KOPT-K1 (cell line): ENCODE data around the gene RAPGEF4.

Experiments used
- H3K27ac ChIP-seq: fragments of 200-600 bp; sonication (generic); 2 replicates; pipeline ENCODE4 v1.5.1; 2016; ENCODE audit warnings: antibody characterized with exemption, mild to moderate bottlenecking, low read depth, low read length; ENCODE audit not compliant: poor library complexity, severe bottlenecking
- H3K36me3 ChIP-seq: fragments of 200-600 bp; sonication (generic); 2 replicates; pipeline ENCODE4 v1.5.1; 2017; ENCODE audit warnings: antibody characterized with exemption, mild to moderate bottlenecking, low read length, moderate library complexity; ENCODE audit not compliant: insufficient read depth
- H3K9me3 ChIP-seq: fragments of 200-600 bp; sonication (generic); 2 replicates; pipeline ENCODE4 v1.5.1; 2017; ENCODE audit warnings: antibody characterized with exemption, low read length, mild to moderate bottlenecking; ENCODE audit not compliant: insufficient read depth, poor library complexity, severe bottlenecking

Gene RAPGEF4

GRCh38 chr2:172735582-172736423, at the start of gene RAPGEF4:
Gene RAPGEF4, plus strand, starts transcription at chr2:172735845. Its CDS starts 139 bp downstream, at chr2:172735984.
- H3K9me3 ChIP-seq: no peaks in the 10 kb centered on the region
- H3K27ac ChIP-seq: no peak within 1 kb of the TSS
- H3K36me3 ChIP-seq: no peaks in the 10 kb centered on the region

GRCh38 chr2:172693037-172693436, 42.6 kb upstream of the RAPGEF4 start:
- H3K27ac ChIP-seq: no peak overlapping the region
- H3K36me3 ChIP-seq: no peaks in the 10 kb centered on the region
- no peaks in the 10 kb centered on the region for H3K9me3 ChIP-seq

GRCh38 chr2:172693529-172694455, 41.9 kb upstream of the RAPGEF4 start:
- Histone ChIP-seq H3K36me3 (no peaks in the 10 kb centered on the region), H3K27ac (no peak overlapping the region), H3K9me3 (no peaks in the 10 kb centered on the region)

GRCh38 chr2:172697296-172697695, 38.3 kb upstream of the RAPGEF4 start:
- H3K9me3 ChIP-seq: no peaks in the 10 kb centered on the region
- H3K27ac ChIP-seq: no peak overlapping the region
- H3K36me3 ChIP-seq: no peaks in the 10 kb centered on the region

GRCh38 chr2:172698041-172698863, 37.4 kb upstream of the RAPGEF4 start:
- H3K27ac ChIP-seq: no peak overlapping the region
- no peaks in the 10 kb centered on the region for H3K36me3 ChIP-seq
- no peaks in the 10 kb centered on the region for H3K9me3 ChIP-seq

- Histone ChIP-seq H3K9me3 (no peaks in the 10 kb centered on the region), H3K36me3 (no peaks in the 10 kb centered on the region), H3K27ac (no peak overlapping the region)
Measured at GRCh38 chr2:172701250-172701649, 34.4 kb upstream of the RAPGEF4 start.

DNA sequence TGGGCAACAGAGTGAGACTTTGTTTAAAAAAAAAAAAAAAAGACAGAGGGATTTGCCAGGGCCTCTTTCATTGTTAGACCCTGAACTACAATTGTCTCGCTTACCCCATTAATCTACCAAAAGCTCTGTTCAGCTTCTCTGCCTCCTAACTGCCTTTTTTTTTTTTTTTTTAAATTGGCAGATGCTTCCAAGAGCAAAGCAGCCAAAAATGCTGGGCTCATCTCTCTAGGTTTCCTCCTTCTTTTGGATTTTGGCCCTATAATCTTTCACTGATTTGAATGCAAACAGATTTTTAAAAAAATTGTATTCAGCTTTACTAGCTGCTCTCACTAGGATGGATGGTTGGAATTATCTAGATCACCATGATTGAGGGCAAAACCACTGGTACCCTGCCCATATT, 33.2 kb upstream of the RAPGEF4 start:
- no peak overlapping the region for H3K27ac ChIP-seq
- H3K36me3 ChIP-seq: no peaks in the 10 kb centered on the region
- no peaks in the 10 kb centered on the region for H3K9me3 ChIP-seq

GRCh38 chr2:172704072-172704936, 31.3 kb upstream of the RAPGEF4 start:
- Histone ChIP-seq H3K27ac (no peak overlapping the region), H3K36me3 (no peaks in the 10 kb centered on the region), H3K9me3 (no peaks in the 10 kb centered on the region)

- Histone ChIP-seq H3K9me3 (no peaks in the 10 kb centered on the region), H3K27ac (no peak overlapping the region), H3K36me3 (no peaks in the 10 kb centered on the region)
Measured at GRCh38 chr2:172705352-172705751, 30.3 kb upstream of the RAPGEF4 start.

GRCh38 chr2:172708247-172708646, 27.4 kb upstream of the RAPGEF4 start:
- Histone ChIP-seq H3K27ac (no peak overlapping the region), H3K36me3 (no peaks in the 10 kb centered on the region), H3K9me3 (peaks cover 3% of the 10 kb centered on the region)

GRCh38 chr2:172709566-172710291, 25.9 kb upstream of the RAPGEF4 start:
- Histone ChIP-seq H3K36me3 (no peaks in the 10 kb centered on the region), H3K27ac (no peak overlapping the region), H3K9me3 (peaks cover 3% of the 10 kb centered on the region)

DNA sequence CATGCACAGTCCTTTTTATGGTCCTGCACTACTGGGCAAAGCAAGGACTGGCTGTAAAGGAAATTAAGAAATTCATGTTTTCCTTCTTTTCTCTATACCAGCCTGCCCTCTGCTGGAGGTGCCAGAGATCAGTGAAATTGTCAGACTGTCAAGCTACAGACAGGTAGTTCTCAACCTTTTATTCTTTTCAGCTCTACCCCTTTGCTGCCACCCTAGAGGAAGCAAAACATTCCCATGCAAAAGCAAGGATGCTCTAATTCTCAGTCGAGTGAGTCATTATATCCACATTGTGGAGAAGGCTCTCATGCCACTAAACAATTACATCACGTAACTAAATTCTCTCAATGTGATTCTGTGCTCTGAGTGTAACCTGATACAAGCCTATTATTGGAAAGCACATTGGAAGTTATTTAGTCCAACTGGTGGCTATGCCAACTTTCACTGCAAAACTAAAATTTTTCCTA, 25.0 kb upstream of the RAPGEF4 start:
- Histone ChIP-seq H3K36me3 (no peaks in the 10 kb centered on the region), H3K9me3 (peaks cover 3% of the 10 kb centered on the region), H3K27ac (no peak overlapping the region)

- H3K27ac ChIP-seq: no peak overlapping the region
- peaks cover 3% of the 10 kb centered on the region for H3K9me3 ChIP-seq
Measured at GRCh38 chr2:172711110-172711509, 24.5 kb upstream of the RAPGEF4 start.

More at GRCh38 chr2:172711110-172711509, 24.5 kb upstream of the RAPGEF4 start:
- H3K36me3 ChIP-seq: no peaks in the 10 kb centered on the region
